Smooth muscle cell (in vitro differentiated cells): ENCODE data around the gene SHISA9. TPM values are rescaled to one million over a fixed set of nuclear protein-coding genes. Genes with fewer than 3 reads are reported as not detected.

Source experiments
- DNase-seq: peaks from one replicate; lab custom pipeline; 2025; ENCODE audit not compliant: unreplicated experiment; lab: John Stamatoyannopoulos, UW
- H2AFZ ChIP-seq: fragments of 200-600 bp; sonication (generic); 2 replicates; pipeline ENCODE4 v1.6.0; 2016; ENCODE audit warnings: antibody characterized with exemption, low read depth, mild to moderate bottlenecking
- H3F3A ChIP-seq: fragments of 200-600 bp; sonication (generic); 2 replicates; pipeline ENCODE4 v1.6.0; 2017; ENCODE audit warnings: antibody characterized with exemption, low read depth
- H3K27ac ChIP-seq: fragments of 200-600 bp; sonication (generic); 2 replicates; pipeline ENCODE4 v1.5.1; 2016; ENCODE audit warnings: low read depth, mild to moderate bottlenecking
- H3K27me3 ChIP-seq: fragments of 200-600 bp; sonication (generic); 2 replicates; pipeline ENCODE4 v1.6.1; 2016; ENCODE audit warnings: low read depth, mild to moderate bottlenecking
- H3K36me3 ChIP-seq: fragments of 200-600 bp; sonication (generic); 2 replicates; pipeline ENCODE4 v1.5.1; 2016; ENCODE audit warnings: low read depth
- H3K4me1 ChIP-seq: fragments of 200-600 bp; sonication (generic); 2 replicates; pipeline ENCODE4 v1.5.1; 2016; ENCODE audit warnings: low read depth
- H3K4me2 ChIP-seq: fragments of 200-600 bp; sonication (generic); 2 replicates; pipeline ENCODE4 v1.6.0; 2016; ENCODE audit warnings: mild to moderate bottlenecking
- H3K4me3 ChIP-seq: fragments of 200-600 bp; sonication (generic); 2 replicates; pipeline ENCODE4 v1.5.1; 2016; ENCODE audit warnings: mild to moderate bottlenecking
- H3K79me2 ChIP-seq: fragments of 200-600 bp; sonication (generic); 2 replicates; pipeline ENCODE4 v1.6.0; 2016; ENCODE audit warnings: low read depth, mild to moderate bottlenecking
- H3K9ac ChIP-seq: fragments of 200-600 bp; sonication (generic); 2 replicates; pipeline ENCODE4 v1.6.0; 2016; ENCODE audit warnings: low read depth
- H3K9me3 ChIP-seq: fragments of 200-600 bp; sonication (generic); replicated peaks from 2 replicates; pipeline ENCODE4 v1.5.1; 2016; ENCODE audit warnings: low read depth
- H4K20me1 ChIP-seq: fragments of 200-600 bp; sonication (generic); 2 replicates; pipeline ENCODE4 v1.6.0; 2016; ENCODE audit warnings: low read depth
- CTCF ChIP-seq: fragments of 200-600 bp; sonication (generic); IDR thresholded peaks from 2 replicates; pipeline ENCODE4 v1.5.1; 2017; ENCODE audit warnings: borderline replicate concordance, mild to moderate bottlenecking, antibody characterized with exemption; ENCODE audit not compliant: insufficient read depth, poor library complexity, severe bottlenecking
- whole genome bisulfite sequencing: methylation state at CpG from one replicate; pipeline ENCODE4 v1.1.7; 2016; ENCODE audit warnings: low lambda C conversion rate; 5-methylcytosine and 5-hydroxymethylcytosine counted together
- polyA plus RNA-seq: library from polyadenylated mRNA; unstranded; fragments of >200 nt; fragmentation: Nextera tagmentation; extraction: Ambion mirVana; gene quantifications from 2 replicates; pipeline ENCODE4 v1.2.1, GENCODE V29; 2016
- total RNA-seq: library from RNA; depleted of rRNA; stranded (reverse); fragments of >200 nt; gene quantifications from 2 replicates; pipeline ENCODE4 v1.2.3, GENCODE V29; 2014

The SHISA9 gene
- total and polyA plus RNA-seq, 2 experiments from 2014 or later: 0.09 TPM; not detected in 1

- Histone ChIP-seq H3K36me3 (no peaks in the 10 kb centered on the region), H2AFZ (no peak overlapping the region), H3K27me3 (no peaks in the 10 kb centered on the region), H3K4me1 (no peaks in the 10 kb centered on the region), H3K9me3 (no peaks in the 10 kb centered on the region), H3K27ac (no peak overlapping the region), H3K4me3 (no peak overlapping the region), H3F3A (no peaks in the 10 kb centered on the region), H3K4me2 (no peak overlapping the region), H4K20me1 (no peaks in the 10 kb centered on the region), H3K79me2 (no peaks in the 10 kb centered on the region), H3K9ac (no peak overlapping the region)
- 71% methylated on average over 5 of the region's 5 CpGs for WGBS
- no peak for TF ChIP-seq CTCF
- DNase-seq: no peak
Observed at GRCh38 chr16:13186813-13187212, 285.4 kb downstream of the SHISA9 start.

- 89% methylated on average over 7 of the region's 7 CpGs for WGBS
- H3K4me1 ChIP-seq: no peaks in the 10 kb centered on the region
- no peak overlapping the region for H3K27ac ChIP-seq
- H2AFZ ChIP-seq: no peak overlapping the region
- no peak overlapping the region for H3K9ac ChIP-seq
- no peaks in the 10 kb centered on the region for H3K79me2 ChIP-seq
- H3K27me3 ChIP-seq: no peaks in the 10 kb centered on the region
- no peak for DNase-seq
- H3K9me3 ChIP-seq: no peaks in the 10 kb centered on the region
- H3K4me3 ChIP-seq: no peak overlapping the region
- no peak overlapping the region for H3K4me2 ChIP-seq
- no peaks in the 10 kb centered on the region for H3F3A ChIP-seq
- H4K20me1 ChIP-seq: no peaks in the 10 kb centered on the region
- H3K36me3 ChIP-seq: no peaks in the 10 kb centered on the region
- no peak for TF ChIP-seq CTCF
Observed at GRCh38 chr16:13189250-13189649, 287.9 kb downstream of the SHISA9 start.

GRCh38 chr16:13193721-13194120 is 292.3 kb downstream of the SHISA9 start:
- no peak overlapping the region for H3K9ac ChIP-seq
- no peak for DNase-seq
- no peaks in the 10 kb centered on the region for H3K4me1 ChIP-seq
- no peak overlapping the region for H2AFZ ChIP-seq
- no peaks in the 10 kb centered on the region for H3F3A ChIP-seq
- H3K27ac ChIP-seq: no peak overlapping the region
- no peaks in the 10 kb centered on the region for H3K27me3 ChIP-seq
- no peak overlapping the region for H3K4me2 ChIP-seq
- no peaks in the 10 kb centered on the region for H3K36me3 ChIP-seq
- H3K79me2 ChIP-seq: no peaks in the 10 kb centered on the region
- no peak overlapping the region for H3K4me3 ChIP-seq
- no peak for TF ChIP-seq CTCF
- 70% methylated on average over 1 of the region's 1 CpG for WGBS
- H3K9me3 ChIP-seq: no peaks in the 10 kb centered on the region
- no peaks in the 10 kb centered on the region for H4K20me1 ChIP-seq

DNA sequence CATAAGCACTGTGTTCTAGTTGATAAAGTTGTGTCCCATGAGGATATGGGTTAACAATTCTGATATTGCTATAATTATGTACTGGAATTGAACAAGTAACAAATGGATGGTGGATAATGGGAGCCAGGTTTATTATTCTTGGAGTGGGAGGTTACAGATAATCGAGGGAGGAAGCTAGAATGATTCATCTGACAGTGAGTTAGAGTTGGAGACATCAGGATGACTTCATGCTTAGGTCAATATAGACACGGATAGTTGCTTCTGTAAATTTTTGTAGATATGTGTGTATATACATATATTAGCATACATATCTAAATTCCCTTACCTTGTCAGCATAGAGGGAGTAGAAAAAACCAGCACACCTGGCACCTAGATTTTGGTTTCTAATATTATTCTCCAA is 293.4 kb downstream of the SHISA9 start:
- no peaks in the 10 kb centered on the region for H3K4me1 ChIP-seq
- WGBS: 57% methylated on average over 2 of the region's 2 CpGs
- no peak overlapping the region for H3K4me3 ChIP-seq
- no peak overlapping the region for H2AFZ ChIP-seq
- no peaks in the 10 kb centered on the region for H3K79me2 ChIP-seq
- no peak overlapping the region for H3K9ac ChIP-seq
- H3K36me3 ChIP-seq: no peaks in the 10 kb centered on the region
- no peak for TF ChIP-seq CTCF
- H3K27me3 ChIP-seq: no peaks in the 10 kb centered on the region
- H3K9me3 ChIP-seq: no peaks in the 10 kb centered on the region
- H3K4me2 ChIP-seq: no peak overlapping the region
- DNase-seq: no peak
- no peak overlapping the region for H3K27ac ChIP-seq
- H4K20me1 ChIP-seq: no peaks in the 10 kb centered on the region
- H3F3A ChIP-seq: no peaks in the 10 kb centered on the region
